GM12875 (cell line): ENCODE measurements around the gene CNR2.

Experiments
- H3K4me3 ChIP-seq: one replicate; pipeline ENCODE4 v1.5.1; 2011; ENCODE audit warnings: low read depth, low read length, control low read depth
- TF ChIP-seq, protein P1 (sequence below): IDR thresholded peaks from 2 replicates; pipeline ENCODE4 v1.5.1; 2011; ENCODE audit warnings: low read depth, mild to moderate bottlenecking, control low read depth, inconsistent platforms, low read length, moderate library complexity, borderline replicate concordance; ENCODE audit not compliant: insufficient read depth

CNR2 gene

DNA sequence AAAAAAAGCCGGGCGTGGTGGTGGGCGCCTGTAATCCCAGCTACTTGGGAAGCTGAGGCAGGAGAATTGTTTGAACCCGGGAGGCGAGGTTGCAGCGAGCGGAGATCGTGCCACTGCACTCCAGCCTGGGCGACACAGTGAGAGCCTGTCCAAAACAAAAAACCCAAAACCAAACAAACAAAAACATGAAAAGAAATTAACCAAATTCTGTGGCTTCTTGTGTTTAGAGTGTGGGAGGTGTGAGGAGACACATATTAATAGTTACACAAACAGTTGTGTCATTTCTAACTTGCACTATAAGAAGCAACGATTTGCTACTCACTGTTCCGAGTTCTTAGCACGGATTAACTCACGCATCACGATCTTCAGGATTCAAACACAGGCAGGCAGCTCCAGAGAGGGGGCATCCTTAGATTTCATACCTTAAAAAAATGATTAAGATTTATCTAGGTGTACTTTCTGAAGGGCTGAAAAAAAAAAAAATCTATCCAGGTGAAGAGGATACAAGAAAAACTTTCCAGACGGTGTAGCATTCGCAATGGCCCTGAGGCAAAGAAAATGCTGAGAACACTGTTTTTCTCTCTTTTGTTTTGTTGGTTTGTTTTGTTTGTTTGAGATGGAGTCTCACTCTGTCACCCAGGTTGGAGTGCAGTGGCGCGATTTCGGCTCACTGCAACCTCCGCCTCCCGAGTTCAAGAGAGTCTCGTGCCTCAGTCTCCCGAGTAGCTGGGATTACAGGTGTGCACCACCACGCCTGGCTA, 87.2 kb downstream of the CNR2 start:
- TF ChIP-seq, protein P1, sequence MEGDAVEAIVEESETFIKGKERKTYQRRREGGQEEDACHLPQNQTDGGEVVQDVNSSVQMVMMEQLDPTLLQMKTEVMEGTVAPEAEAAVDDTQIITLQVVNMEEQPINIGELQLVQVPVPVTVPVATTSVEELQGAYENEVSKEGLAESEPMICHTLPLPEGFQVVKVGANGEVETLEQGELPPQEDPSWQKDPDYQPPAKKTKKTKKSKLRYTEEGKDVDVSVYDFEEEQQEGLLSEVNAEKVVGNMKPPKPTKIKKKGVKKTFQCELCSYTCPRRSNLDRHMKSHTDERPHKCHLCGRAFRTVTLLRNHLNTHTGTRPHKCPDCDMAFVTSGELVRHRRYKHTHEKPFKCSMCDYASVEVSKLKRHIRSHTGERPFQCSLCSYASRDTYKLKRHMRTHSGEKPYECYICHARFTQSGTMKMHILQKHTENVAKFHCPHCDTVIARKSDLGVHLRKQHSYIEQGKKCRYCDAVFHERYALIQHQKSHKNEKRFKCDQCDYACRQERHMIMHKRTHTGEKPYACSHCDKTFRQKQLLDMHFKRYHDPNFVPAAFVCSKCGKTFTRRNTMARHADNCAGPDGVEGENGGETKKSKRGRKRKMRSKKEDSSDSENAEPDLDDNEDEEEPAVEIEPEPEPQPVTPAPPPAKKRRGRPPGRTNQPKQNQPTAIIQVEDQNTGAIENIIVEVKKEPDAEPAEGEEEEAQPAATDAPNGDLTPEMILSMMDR = no peak
- peak overlapping the region; percentile 89 for H3K4me3 ChIP-seq

GRCh38 chr1:23825076-23825761, 87.9 kb downstream of the CNR2 start, which contains the start of gene HMGCL:
TSS of gene HMGCL (minus strand) at chr1:23825429. CDS start at chr1:23825415, 14 bp downstream.
- TF ChIP-seq, protein P1 = no peak
- H3K4me3 ChIP-seq = peak within 1 kb of the TSS; percentile 89

DNA sequence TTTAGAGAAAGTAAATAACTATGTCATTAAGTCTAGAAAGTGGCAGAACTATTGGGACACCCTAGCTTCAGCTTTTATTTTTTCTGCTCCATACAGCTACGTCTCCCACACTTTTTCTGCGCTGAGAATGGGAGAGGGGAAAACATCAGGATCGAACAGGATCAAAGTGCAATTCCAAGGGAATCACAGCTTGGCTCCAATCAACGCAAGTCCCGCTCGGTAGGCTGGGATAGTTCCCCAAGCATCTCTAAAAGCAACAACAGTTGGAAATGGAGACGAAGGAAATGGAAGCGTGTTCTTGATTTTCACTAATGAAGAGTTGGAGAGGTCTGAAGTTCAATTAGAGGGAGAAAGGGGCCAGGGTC, 88.5 kb downstream of the CNR2 start:
- H3K4me3 ChIP-seq = peak overlapping the region; percentile 89
- TF ChIP-seq, protein P1 = no peak

GRCh38 chr1:23823767-23824166, 89.4 kb downstream of the CNR2 start:
- no peak overlapping the region for H3K4me3 ChIP-seq
- TF ChIP-seq, protein P1 = no peak
